22Rv1 (cell line): Measurements from ENCODE around the gene FAM47E.

Source experiments
- H3K27ac ChIP-seq: fragments of 450-650 bp; 2 replicates; pipeline ENCODE4 v1.5.1; 2017
- CTCF ChIP-seq: fragments of 450-650 bp; IDR thresholded peaks from 2 replicates; pipeline ENCODE4 v1.5.1; 2017; ENCODE audit warnings: mild to moderate bottlenecking
- ZFX ChIP-seq: fragments of 450-650 bp; IDR thresholded peaks from 2 replicates; pipeline ENCODE4 v1.6.1; 2017; ENCODE audit warnings: antibody characterized with exemption, borderline replicate concordance

The FAM47E gene

DNA sequence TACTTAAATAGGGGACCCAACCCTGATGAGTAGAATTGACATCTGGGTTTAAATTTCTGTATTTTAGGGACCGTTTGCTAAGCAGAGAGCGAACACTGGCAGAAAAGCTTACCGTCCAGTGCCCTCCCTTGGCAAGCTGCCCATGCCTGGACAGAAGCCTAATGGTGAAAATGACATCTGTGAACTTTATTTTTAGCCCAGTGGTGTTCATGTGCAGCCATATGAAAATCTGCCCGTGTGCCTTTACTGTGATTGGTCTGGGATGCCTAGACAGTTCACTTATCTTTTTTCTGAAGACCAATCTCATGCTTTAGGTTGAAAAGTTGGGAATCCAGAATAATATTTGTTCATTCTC is 56.1 kb downstream of the FAM47E start:
- TF ChIP-seq CTCF (no peak), ZFX (no peak)
- H3K27ac ChIP-seq: no peak overlapping the region

GRCh38 chr4:76308548-76308947 is 57.0 kb downstream of the FAM47E start:
- TF ChIP-seq CTCF: no peak
- TF ChIP-seq ZFX: no peak
- no peak overlapping the region for H3K27ac ChIP-seq

- no peak for TF ChIP-seq ZFX
- H3K27ac ChIP-seq: no peak overlapping the region
Measured at GRCh38 chr4:76309939-76310550, 58.5 kb downstream of the FAM47E start.

DNA sequence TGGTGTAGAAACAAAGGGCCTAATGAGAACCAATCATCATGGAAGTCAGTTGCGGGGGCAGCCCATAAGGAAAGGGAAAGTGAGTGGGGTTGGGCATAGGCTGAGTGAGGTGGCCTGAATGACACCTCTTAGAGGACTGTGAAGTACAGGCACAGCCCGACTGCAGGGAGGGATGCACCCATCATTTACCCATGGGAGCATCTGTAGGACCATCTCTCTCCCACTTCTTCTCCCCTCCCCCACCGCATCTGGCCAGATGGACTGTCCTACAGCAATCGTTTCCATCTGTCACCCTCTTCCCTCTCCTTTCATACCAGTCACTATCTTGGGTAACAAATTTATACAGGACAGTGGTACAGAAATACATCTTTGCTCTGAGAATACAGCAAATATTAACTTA is 59.2 kb downstream of the FAM47E start:
- H3K27ac ChIP-seq: no peak overlapping the region
- TF ChIP-seq CTCF (no peak), ZFX (no peak)

- H3K27ac ChIP-seq: no peak overlapping the region
Measured at GRCh38 chr4:76311896-76312331, 60.4 kb downstream of the FAM47E start.

GRCh38 chr4:76312457-76312856 is 60.9 kb downstream of the FAM47E start:
- no peak for TF ChIP-seq ZFX
- no peak for TF ChIP-seq CTCF
- H3K27ac ChIP-seq: no peak overlapping the region

More at GRCh38 chr4:76311896-76312331, 60.4 kb downstream of the FAM47E start:
- TF ChIP-seq ZFX (no peak), CTCF (no peak)

DNA sequence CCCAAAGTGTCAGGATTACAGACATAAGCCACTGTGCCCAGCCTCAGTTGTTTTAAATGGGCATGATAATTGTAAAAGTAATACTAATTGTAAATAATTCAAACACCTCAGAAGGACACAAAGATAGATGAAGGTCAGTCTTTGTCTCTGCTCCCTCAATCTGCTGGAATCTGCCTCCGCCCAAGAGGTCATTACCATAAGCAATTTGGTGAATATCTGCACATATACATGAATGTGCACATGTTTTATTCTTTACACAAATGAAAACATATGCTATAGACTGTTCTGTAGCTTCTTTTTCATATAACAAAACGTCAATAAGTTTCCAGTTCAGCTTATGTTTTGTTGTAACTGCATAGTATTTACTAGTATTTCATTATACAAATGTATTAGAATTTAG is 62.0 kb downstream of the FAM47E start:
- no peak for TF ChIP-seq ZFX
- no peak for TF ChIP-seq CTCF
- no peak overlapping the region for H3K27ac ChIP-seq
